ENCODE data around the gene CCDC136. TPM values are rescaled to one million over a fixed set of nuclear protein-coding genes. Genes with fewer than 3 reads are reported as not detected.

The CCDC136 gene
- total and polyA plus RNA-seq, 4 experiments from 2014 or later: 3.4 to 20.4 (median 18.3) TPM; not detected in 1

GRCh38 chr7:128812514-128813168 is 20.9 kb downstream of the CCDC136 start:
- no peaks in the 10 kb centered on the region for H3K9me3 Mint-ChIP-seq
- POLR2A ChIA-PET (ENCODE audit: partially characterized antibody): no interaction called here
- DNase-seq: no peak
- H3K27me3 Mint-ChIP-seq: peaks cover 0 to 2% of the 10 kb centered on the region in 2 donors
- Histone ChIP-seq H3K36me3 (ENCODE audit: insufficient read depth, low read length) (no peaks in the 10 kb centered on the region), H3K4me3 (ENCODE audit: low read length in 2 of 2) (no peak overlapping the region), H3K27ac (ENCODE audit: low read depth, low read length) (no peak overlapping the region), H3K27me3 (ENCODE audit: insufficient read depth, low read length) (no peaks in the 10 kb centered on the region), H3K9me3 (ENCODE audit: control insufficient read depth in 1 of 2, low read length in 2 of 2) (no peaks in the 10 kb centered on the region), H3K4me1 (ENCODE audit: insufficient read depth, low read length) (no peaks in the 10 kb centered on the region)
- H3K4me3 Mint-ChIP-seq: no peak overlapping the region
- intact Hi-C loops (cut with micrococcal nuclease): no loop called here
- CTCF ChIA-PET (ENCODE audit: partially characterized antibody): no interaction called here
- no peaks in the 10 kb centered on the region for H3K36me3 Mint-ChIP-seq
- no peaks in the 10 kb centered on the region for H3K4me1 Mint-ChIP-seq
- H3K27ac Mint-ChIP-seq: no peak overlapping the region

DNA sequence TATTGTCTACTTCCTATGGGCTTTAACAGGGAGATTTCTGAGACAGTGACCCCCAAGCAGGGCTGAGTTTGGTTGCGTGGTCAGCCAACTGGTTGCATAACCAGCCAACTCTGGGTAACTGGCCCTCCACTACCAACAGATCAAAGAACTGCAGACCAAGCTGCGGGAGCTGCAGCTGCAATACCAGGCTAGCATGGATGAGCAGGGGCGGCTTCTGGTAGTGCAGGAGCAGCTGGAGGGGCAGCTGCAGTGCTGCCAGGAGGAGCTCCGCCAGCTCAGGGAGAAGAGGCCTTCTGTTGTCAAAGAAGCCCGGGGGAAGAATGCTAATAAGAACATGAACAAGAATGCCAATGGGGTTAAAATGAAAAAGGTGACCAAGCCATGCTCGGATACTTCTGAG is 22.7 kb downstream of the CCDC136 start:
- H3K36me3 ChIP-seq (ENCODE audit: insufficient read depth, low read length): no peaks in the 10 kb centered on the region
- CTCF ChIA-PET (ENCODE audit: partially characterized antibody): no interaction called here
- H3K4me3 Mint-ChIP-seq: no peak overlapping the region
- H3K4me1 Mint-ChIP-seq: no peaks in the 10 kb centered on the region
- H3K27ac ChIP-seq (ENCODE audit: low read depth, low read length): no peak overlapping the region
- no peak for DNase-seq
- no peaks in the 10 kb centered on the region for H3K27me3 ChIP-seq (ENCODE audit: insufficient read depth, low read length)
- no peaks in the 10 kb centered on the region for H3K9me3 ChIP-seq (ENCODE audit: control insufficient read depth in 1 of 2, low read length in 2 of 2)
- H3K27ac Mint-ChIP-seq: peak overlapping the region in 2 of 7 donors; percentile 58 to 77
- intact Hi-C loops (cut with micrococcal nuclease): no loop called here
- H3K27me3 Mint-ChIP-seq: peaks cover 0 to 2% of the 10 kb centered on the region in 2 donors
- no peaks in the 10 kb centered on the region for H3K9me3 Mint-ChIP-seq
- no peaks in the 10 kb centered on the region for H3K36me3 Mint-ChIP-seq
- no peaks in the 10 kb centered on the region for H3K4me1 ChIP-seq (ENCODE audit: insufficient read depth, low read length)
- H3K4me3 ChIP-seq (ENCODE audit: low read length in 2 of 2): no peak overlapping the region
- POLR2A ChIA-PET (ENCODE audit: partially characterized antibody): no interaction called here

DNA sequence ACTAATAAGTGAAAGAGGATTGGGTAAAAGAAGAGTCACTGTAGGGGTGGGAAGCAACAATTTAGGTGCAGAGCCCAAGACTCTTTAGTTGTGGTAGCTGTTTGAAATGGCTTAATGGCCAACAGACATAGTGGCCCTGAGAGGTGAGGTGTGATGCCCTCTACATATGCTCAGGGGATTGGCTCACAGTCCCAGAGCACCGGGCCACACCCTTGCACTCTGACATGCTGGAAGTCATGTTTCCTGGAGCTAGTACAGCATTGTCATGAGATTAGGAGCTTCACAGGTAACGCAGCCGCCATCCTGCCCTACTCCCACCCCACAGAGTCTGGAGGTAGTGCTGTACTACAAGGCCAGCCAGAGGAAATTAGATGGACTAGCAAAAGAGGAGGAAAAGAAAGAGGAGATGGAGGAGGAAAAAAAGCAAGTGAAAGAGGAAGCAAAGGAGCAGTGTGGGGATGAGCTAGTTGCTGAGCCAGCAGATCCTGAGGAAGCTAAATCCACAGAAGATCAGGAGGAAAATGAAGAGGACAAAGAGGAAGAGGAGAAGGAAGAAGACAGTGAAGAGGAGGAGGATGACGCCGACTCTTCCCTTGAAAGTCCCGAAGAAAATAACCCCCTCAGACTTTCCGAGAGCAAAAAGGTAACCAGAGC is 23.6 kb downstream of the CCDC136 start:
- H3K9me3 ChIP-seq (ENCODE audit: control insufficient read depth in 1 of 2, low read length in 2 of 2): no peaks in the 10 kb centered on the region
- ChIA-PET CTCF (ENCODE audit: partially characterized antibody) (no interaction called here), POLR2A (ENCODE audit: partially characterized antibody) (no interaction called here)
- intact Hi-C loops (cut with micrococcal nuclease): no loop called here
- H3K27me3 ChIP-seq (ENCODE audit: insufficient read depth, low read length): no peaks in the 10 kb centered on the region
- no peak for DNase-seq
- no peaks in the 10 kb centered on the region for H3K36me3 Mint-ChIP-seq
- H3K4me3 ChIP-seq (ENCODE audit: low read length in 2 of 2): no peak overlapping the region
- H3K27ac ChIP-seq (ENCODE audit: low read depth, low read length): no peak overlapping the region
- no peaks in the 10 kb centered on the region for H3K9me3 Mint-ChIP-seq
- H3K4me1 ChIP-seq (ENCODE audit: insufficient read depth, low read length): no peaks in the 10 kb centered on the region
- no peak overlapping the region for H3K4me3 Mint-ChIP-seq
- H3K4me1 Mint-ChIP-seq: peaks cover 0 to 4% (median 0%) of the 10 kb centered on the region in 4 donors
- H3K27me3 Mint-ChIP-seq: peaks cover 0 to 2% of the 10 kb centered on the region in 2 donors
- H3K27ac Mint-ChIP-seq: peak overlapping the region in 1 of 7 donors; percentile 20
- H3K36me3 ChIP-seq (ENCODE audit: insufficient read depth, low read length): no peaks in the 10 kb centered on the region

DNA sequence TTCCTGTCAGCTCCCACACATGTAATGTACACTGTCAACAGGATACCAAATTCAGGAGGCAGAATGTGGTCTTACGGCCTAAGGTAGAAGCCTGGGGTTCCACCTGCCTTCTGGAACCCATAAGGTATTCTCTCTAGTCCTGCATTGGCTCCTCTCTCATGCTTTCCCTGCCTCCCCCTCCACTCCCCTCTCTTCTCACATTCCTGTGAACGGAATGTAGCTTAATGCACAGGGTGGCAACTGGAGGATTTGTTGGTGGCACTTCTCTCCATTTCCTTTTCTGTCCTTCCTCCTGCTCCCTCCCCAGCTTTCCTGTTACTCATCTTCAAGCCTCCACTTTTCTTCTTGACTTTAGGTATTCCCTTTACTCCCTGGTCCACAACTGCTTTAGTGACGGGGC is 26.9 kb downstream of the CCDC136 start:
- POLR2A ChIA-PET (ENCODE audit: partially characterized antibody): no interaction called here
- Histone ChIP-seq H3K27me3 (ENCODE audit: insufficient read depth, low read length) (no peaks in the 10 kb centered on the region), H3K4me1 (ENCODE audit: insufficient read depth, low read length) (no peaks in the 10 kb centered on the region), H3K4me3 (ENCODE audit: low read length in 2 of 2) (no peak overlapping the region), H3K36me3 (ENCODE audit: insufficient read depth, low read length) (no peaks in the 10 kb centered on the region), H3K27ac (ENCODE audit: low read depth, low read length) (no peak overlapping the region), H3K9me3 (ENCODE audit: control insufficient read depth in 1 of 2, low read length in 2 of 2) (no peaks in the 10 kb centered on the region)
- Mint-ChIP-seq H3K36me3 (no peaks in the 10 kb centered on the region), H3K9me3 (no peaks in the 10 kb centered on the region), H3K4me3 (no peak overlapping the region), H3K4me1 (peaks cover 0 to 4% (median 0%) of the 10 kb centered on the region in 4 donors), H3K27me3 (peaks cover 2 to 7% of the 10 kb centered on the region in 2 donors), H3K27ac (no peak overlapping the region)
- intact Hi-C loops (cut with micrococcal nuclease): no loop called here
- DNase-seq: no peak
- CTCF ChIA-PET (ENCODE audit: partially characterized antibody): interaction anchor here (1.2 to 1.9 kb wide), 4 partner anchors 10 to 64 kb away, joined by 3 to 6 read pairs (median 3); no protein-coding TSS in a partner anchor

DNA sequence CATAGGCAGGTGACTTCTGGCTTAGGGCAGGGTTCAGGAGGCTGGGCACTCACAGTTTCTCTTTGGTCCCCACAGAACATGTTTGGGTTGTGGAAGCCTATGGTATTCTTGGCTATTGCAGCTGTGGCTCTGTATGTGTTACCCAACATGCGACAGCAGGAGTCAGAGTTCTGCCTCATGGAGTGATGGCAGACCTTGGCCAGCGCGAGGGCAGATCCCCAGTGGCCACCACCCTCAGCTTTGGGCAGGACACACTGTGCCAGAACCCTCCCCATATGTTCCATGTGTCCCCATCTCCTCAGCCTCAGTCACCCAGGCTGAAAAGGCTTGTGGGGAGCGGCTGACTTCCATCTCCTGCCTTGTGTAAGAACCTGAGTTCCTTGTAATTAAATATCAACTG is 30.0 kb downstream of the CCDC136 start:
- no peak overlapping the region for H3K4me3 Mint-ChIP-seq
- H3K27ac Mint-ChIP-seq: no peak overlapping the region
- no peaks in the 10 kb centered on the region for H3K36me3 Mint-ChIP-seq

DNA sequence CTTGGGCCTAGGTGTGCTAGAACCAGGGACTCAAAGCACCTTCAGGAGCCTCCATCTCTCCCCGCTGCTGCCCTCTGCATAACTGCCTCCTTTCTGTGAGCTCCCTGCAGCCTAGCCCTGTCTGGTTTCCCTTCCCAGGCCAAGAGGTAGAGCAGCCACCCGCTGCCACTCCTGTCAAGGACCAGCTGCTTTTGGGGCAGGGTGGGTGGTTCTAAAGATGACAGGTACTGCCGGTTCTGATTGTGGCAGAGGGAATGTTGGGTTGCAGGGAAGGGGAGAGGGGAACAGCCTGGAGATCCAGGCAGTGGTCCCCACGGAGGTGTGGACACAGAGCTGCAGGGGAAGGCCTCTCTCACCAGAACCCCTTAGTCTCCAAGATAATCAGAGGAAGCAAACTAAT is 34.7 kb downstream of the CCDC136 start:
- no peak overlapping the region for H3K4me3 Mint-ChIP-seq
- no peak for DNase-seq
- peaks cover 23 to 39% of the 10 kb centered on the region in 2 donors for H3K27me3 Mint-ChIP-seq
- H3K9me3 Mint-ChIP-seq: no peaks in the 10 kb centered on the region
- no peak overlapping the region for H3K27ac Mint-ChIP-seq
- Histone ChIP-seq H3K4me3 (ENCODE audit: low read length in 2 of 2) (no peak overlapping the region), H3K27me3 (ENCODE audit: insufficient read depth, low read length) (peaks cover 13% of the 10 kb centered on the region), H3K36me3 (ENCODE audit: insufficient read depth, low read length) (no peaks in the 10 kb centered on the region), H3K27ac (ENCODE audit: low read depth, low read length) (no peak overlapping the region), H3K9me3 (ENCODE audit: control insufficient read depth in 1 of 2, low read length in 2 of 2) (no peaks in the 10 kb centered on the region), H3K4me1 (ENCODE audit: insufficient read depth, low read length) (peaks cover 19% of the 10 kb centered on the region)
- no peaks in the 10 kb centered on the region for H3K36me3 Mint-ChIP-seq
- ChIA-PET POLR2A (ENCODE audit: partially characterized antibody) (no interaction called here), CTCF (ENCODE audit: partially characterized antibody) (no interaction called here)
- peaks cover 7 to 14% (median 9%) of the 10 kb centered on the region in 4 donors for H3K4me1 Mint-ChIP-seq
- intact Hi-C loops (cut with micrococcal nuclease): no loop called here

More for the DNA sequence above, 30.0 kb downstream of the CCDC136 start:
- Histone ChIP-seq H3K27ac (ENCODE audit: low read depth, low read length) (no peak overlapping the region), H3K4me3 (ENCODE audit: low read length in 2 of 2) (no peak overlapping the region), H3K27me3 (ENCODE audit: insufficient read depth, low read length) (no peaks in the 10 kb centered on the region), H3K9me3 (ENCODE audit: control insufficient read depth in 1 of 2, low read length in 2 of 2) (no peaks in the 10 kb centered on the region), H3K4me1 (ENCODE audit: insufficient read depth, low read length) (no peaks in the 10 kb centered on the region), H3K36me3 (ENCODE audit: insufficient read depth, low read length) (no peaks in the 10 kb centered on the region)
- no peaks in the 10 kb centered on the region for H3K9me3 Mint-ChIP-seq
- CTCF ChIA-PET (ENCODE audit: partially characterized antibody): no interaction called here
- peaks cover 10 to 11% of the 10 kb centered on the region in 2 donors for H3K27me3 Mint-ChIP-seq
- intact Hi-C loops (cut with micrococcal nuclease): no loop called here
- peaks cover 0 to 4% (median 0%) of the 10 kb centered on the region in 4 donors for H3K4me1 Mint-ChIP-seq
- DNase-seq: no peak
- POLR2A ChIA-PET (ENCODE audit: partially characterized antibody): no interaction called here

DNA sequence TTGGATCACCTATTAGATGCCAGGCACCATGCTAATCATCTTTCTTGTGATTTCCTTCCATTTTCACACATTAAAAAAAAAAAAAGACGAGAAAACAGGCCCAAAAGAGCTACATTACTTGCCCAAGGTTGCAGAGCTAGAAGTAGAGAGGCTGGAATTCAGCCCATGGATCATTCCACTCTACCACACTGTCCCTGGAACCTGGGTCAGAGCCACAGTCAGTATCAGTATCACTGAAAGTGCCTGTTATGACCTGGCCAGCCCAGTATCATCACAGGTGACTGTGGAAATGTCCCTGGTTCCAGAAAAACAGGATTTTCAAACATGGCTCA is 35.1 kb downstream of the CCDC136 start:
- H3K27me3 Mint-ChIP-seq: peaks cover 23 to 39% of the 10 kb centered on the region in 2 donors
- peaks cover 13% of the 10 kb centered on the region for H3K27me3 ChIP-seq (ENCODE audit: insufficient read depth, low read length)

More for the DNA sequence above, 35.1 kb downstream of the CCDC136 start:
- DNase-seq: no peak
- Mint-ChIP-seq H3K9me3 (no peaks in the 10 kb centered on the region), H3K4me3 (no peak overlapping the region), H3K4me1 (peaks cover 7 to 14% (median 9%) of the 10 kb centered on the region in 4 donors), H3K36me3 (no peaks in the 10 kb centered on the region), H3K27ac (peak overlapping the region in 1 of 7 donors; percentile 29)
- ChIA-PET CTCF (ENCODE audit: partially characterized antibody) (no interaction called here), POLR2A (ENCODE audit: partially characterized antibody) (no interaction called here)
- no peaks in the 10 kb centered on the region for H3K9me3 ChIP-seq (ENCODE audit: control insufficient read depth in 1 of 2, low read length in 2 of 2)
- H3K4me3 ChIP-seq (ENCODE audit: low read length in 2 of 2): no peak overlapping the region
- H3K4me1 ChIP-seq (ENCODE audit: insufficient read depth, low read length): peaks cover 19% of the 10 kb centered on the region
- no peaks in the 10 kb centered on the region for H3K36me3 ChIP-seq (ENCODE audit: insufficient read depth, low read length)
- H3K27ac ChIP-seq (ENCODE audit: low read depth, low read length): no peak overlapping the region
- intact Hi-C loops (cut with micrococcal nuclease): no loop called here

Data from CD4-positive, alpha-beta memory T cell (primary cell).